ENCODE measurements around the gene ZNF134. TPM values are rescaled to one million over a fixed set of nuclear protein-coding genes. Genes with fewer than 3 reads are reported as not detected.

ZNF134 gene
- total and polyA plus RNA-seq, 11 donors, result 5.3 to 15.8 (median 13.8) TPM

DNA sequence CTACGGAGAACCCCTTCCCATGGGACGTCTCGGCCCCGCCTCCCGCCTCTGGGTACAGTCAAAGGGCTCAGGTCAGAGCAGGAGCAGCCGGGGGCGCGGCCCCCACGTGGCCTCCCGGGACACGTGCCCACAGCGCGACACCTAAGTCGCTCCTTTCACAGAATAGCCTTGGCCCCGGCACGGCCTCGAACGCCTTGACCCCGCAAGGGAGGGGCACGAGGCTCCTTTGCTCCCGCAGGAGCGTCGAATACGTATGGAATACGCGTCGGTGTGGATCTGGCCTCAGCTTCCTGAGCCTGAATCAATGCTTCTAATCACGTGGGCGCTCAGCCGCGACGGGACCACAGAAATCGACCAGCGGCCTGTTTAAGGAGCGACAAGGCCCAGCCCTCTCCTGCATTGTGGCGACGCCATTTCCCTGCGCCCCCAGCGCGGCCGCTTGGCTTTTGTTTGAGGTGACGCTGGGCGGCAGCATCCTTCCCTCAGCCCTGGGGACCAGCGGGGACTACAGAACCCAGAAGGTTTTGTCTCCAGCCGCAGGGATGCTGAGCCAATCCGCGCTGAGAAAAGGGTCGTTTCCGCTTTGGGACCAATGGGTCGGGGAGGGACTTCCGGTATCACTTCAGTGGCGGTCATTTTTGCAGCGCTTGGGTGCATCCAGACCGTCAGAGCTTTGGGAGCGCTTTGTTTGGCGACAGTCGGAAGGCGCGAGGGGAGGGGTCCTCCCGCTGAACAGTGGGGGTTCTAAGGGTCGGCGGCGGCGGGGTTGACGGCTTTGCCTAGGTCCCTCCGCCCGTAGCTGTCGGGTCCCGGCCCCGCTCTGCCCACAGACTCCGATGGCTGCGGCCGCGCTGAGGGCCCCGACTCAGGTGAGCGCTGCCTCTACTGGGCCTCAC, 30.3 kb upstream of the ZNF134 start, which contains the start of gene ZIK1:
ZIK1 (plus strand) TSS at position 625 of the 896 bp plus-strand sequence; CDS start at position 837, 212 bp downstream.
- TF ChIP-seq POLR2A (IDR thresholded peaks at IDR 0.05), result peak in 1 of 2 donors; percentile 56
- TF ChIP-seq CTCF (IDR thresholded peaks at IDR 0.05), result peak in 4 of 12 donors; percentile 23 to 44 (median 36)

GRCh38 chr19:57587529-57587928, 26.5 kb upstream of the ZNF134 start:
- 94 to 100% (median 99%) methylated on average over 1 of the region's 1 CpG for WGBS, 4 donors
- H3K27me3 ChIP-seq, result no peaks in the 10 kb centered on the region
- H3K36me3 ChIP-seq, result peaks cover 4 to 68% (median 29%) of the 10 kb centered on the region in 9 donors
- no peak overlapping the region for H3K4me3 ChIP-seq
- intact Hi-C loops (cut with DNase I), result loop anchor here in 1 of 10 donors (10.0 kb wide), 1 partner anchor 417 kb away; the partner anchor contains the start of gene ZNF606
- ATAC-seq (no peak), DNase-seq (no peak)
- TF ChIP-seq CTCF (IDR thresholded peaks at IDR 0.05), result no peak
- TF ChIP-seq POLR2A (IDR thresholded peaks at IDR 0.05), result no peak
- no peak overlapping the region for H3K27ac ChIP-seq
- peaks cover 0 to 90% (median 63%) of the 10 kb centered on the region in 12 donors for H3K9me3 ChIP-seq
- H3K4me1 ChIP-seq, result peaks cover 0 to 20% (median 15%) of the 10 kb centered on the region in 12 donors

More for the DNA sequence above, 30.3 kb upstream of the ZNF134 start, which contains the start of gene ZIK1:
- Histone ChIP-seq H3K27ac (peak within 1 kb of the TSS in 11 of 12 donors; percentile 41 to 84 (median 70)), H3K36me3 (peaks cover 0 to 34% (median 3%) of the 10 kb centered on the region in 9 donors), H3K27me3 (no peaks in the 10 kb centered on the region), H3K4me1 (peaks cover 0 to 29% (median 18%) of the 10 kb centered on the region in 12 donors), H3K4me3 (peak within 1 kb of the TSS; percentile 32 to 90 (median 80)), H3K9me3 (peaks cover 0 to 56% (median 26%) of the 10 kb centered on the region in 12 donors)
- WGBS, 4 donors, result 0 to 2% (median 1%) methylated on average over 17 to 76 of the region's 76 CpGs
- ATAC-seq, result peak; percentile 94 to 97 (median 96)
- intact Hi-C loops (cut with DNase I), result loop anchor here in 3 of 10 donors (2.0 to 10.0 kb wide), 2 partner anchors 15 to 421 kb away; partner anchors contain the start of genes ZNF530 (in 2 of the 3) and ZNF606 (in 1 of the 3)
- DNase-seq, result peak; percentile 93 to 96 (median 95)

GRCh38 chr19:57599377-57599760, 14.7 kb upstream of the ZNF134 start:
- peak in 1 of 12 donors; percentile 12 for TF ChIP-seq CTCF (IDR thresholded peaks at IDR 0.05)
- no peak for TF ChIP-seq POLR2A (IDR thresholded peaks at IDR 0.05)
- 47 to 48% (median 47%) methylated on average over 8 of the region's 8 CpGs for WGBS, 4 donors

More at GRCh38 chr19:57599377-57599760, 14.7 kb upstream of the ZNF134 start:
- Histone ChIP-seq H3K9me3 (peaks cover 0 to 44% (median 2%) of the 10 kb centered on the region in 12 donors), H3K4me3 (peak overlapping the region; percentile 68 to 99 (median 82)), H3K4me1 (peaks cover 4 to 19% (median 9%) of the 10 kb centered on the region in 12 donors), H3K27ac (peak overlapping the region in 11 of 12 donors; percentile 22 to 80 (median 68)), H3K36me3 (peaks cover 0 to 9% (median under 1%) of the 10 kb centered on the region in 9 donors), H3K27me3 (no peaks in the 10 kb centered on the region)
- ATAC-seq, result no peak
- no peak for DNase-seq
- intact Hi-C loops (cut with DNase I), result loop anchor here in 2 of 10 donors (2.0 kb wide), 1 partner anchor 15 kb away; the partner anchor contains the start of gene ZIK1 (in 2 of the 2)
